RWPE1 (cell line): Measurements from ENCODE around the gene ROR2.
"Not testable (repeated sequence)": the region's sequence is repeated elsewhere in the genome, so short reads cannot be mapped to it uniquely, and the experiment has no call there.

Source experiments
- CTCF ChIA-PET: fragments of 350-600 bp; sonication (Branson Sonifier 250); formaldehyde crosslinking; extraction: SDS; loops from one replicate; lab custom pipeline; 2021; lab: Yijun Ruan, JAX
- POLR2A ChIA-PET: fragments of 400-600 bp; formaldehyde crosslinking; extraction: SDS; loops from one replicate; lab custom pipeline; 2020; ENCODE audit warnings: antibody characterized with exemption; ENCODE audit not compliant: low non-redundant PET; lab: Yijun Ruan, JAX
- DNase-seq: peaks from one replicate; pipeline ENCODE4 v3.0.0; 2012; ENCODE audit warnings: low spot score
- H3K27ac ChIP-seq: fragments of 450-650 bp; 2 replicates; pipeline ENCODE4 v1.5.1; 2017
- CTCF ChIP-seq: fragments of 450-650 bp; conservative IDR thresholded peaks from 2 replicates; pipeline ENCODE4 v1.5.1; 2017; ENCODE audit warnings: low read depth, mild to moderate bottlenecking

ROR2 gene

DNA sequence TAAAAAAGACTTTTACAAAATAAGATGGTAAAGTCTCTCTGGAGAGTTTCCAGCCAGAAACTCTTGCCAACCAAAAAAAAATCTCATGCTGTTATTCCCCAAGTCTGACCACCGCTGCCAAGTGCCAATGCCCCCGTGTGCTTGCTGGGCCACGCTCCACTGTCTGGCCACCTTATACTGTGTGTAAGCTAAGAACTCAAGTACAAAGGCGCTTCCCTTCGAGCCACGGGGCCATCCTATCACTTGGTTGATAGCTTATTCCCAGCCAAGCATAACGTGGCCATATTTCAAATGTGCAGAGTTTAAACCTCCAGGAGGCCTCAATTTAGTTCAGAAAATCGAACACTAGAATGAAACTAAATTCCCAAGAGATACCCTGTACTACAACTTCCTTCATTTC, 36.0 kb downstream of the ROR2 start:
- TF ChIP-seq CTCF: no peak
- POLR2A ChIA-PET: no interaction called here
- CTCF ChIA-PET: no interaction called here
- no peak for DNase-seq
- no peak overlapping the region for H3K27ac ChIP-seq

DNA sequence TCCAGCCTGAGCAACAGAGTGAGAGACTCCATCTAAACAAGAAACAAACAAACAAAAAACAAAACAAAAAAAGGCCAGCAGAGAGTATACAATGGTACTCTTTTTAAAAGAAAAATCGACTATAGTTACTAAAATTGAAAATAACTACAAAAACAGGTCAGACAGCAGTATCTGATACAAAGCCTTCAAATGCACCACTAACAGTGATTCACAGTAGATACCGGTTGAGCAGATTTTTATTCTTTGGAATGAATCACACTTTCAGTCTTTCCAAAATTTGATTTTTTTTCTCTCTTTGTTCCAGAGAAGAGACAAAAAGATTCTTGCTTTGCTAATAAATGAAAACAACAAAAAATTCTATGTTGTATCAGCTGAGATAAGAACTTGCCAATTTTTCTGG, 36.9 kb downstream of the ROR2 start:
- TF ChIP-seq CTCF: no peak
- POLR2A ChIA-PET: no interaction called here
- no peak overlapping the region for H3K27ac ChIP-seq
- CTCF ChIA-PET: interaction anchor here (1.1 kb wide), 1 partner anchor 41 kb away, joined by 3 read pairs; no protein-coding TSS in a partner anchor
- no peak for DNase-seq

- POLR2A ChIA-PET: no interaction called here
- no peak for TF ChIP-seq CTCF
Observed at GRCh38 chr9:91911657-91912056, 38.4 kb downstream of the ROR2 start.

GRCh38 chr9:91909256-91909655, 40.8 kb downstream of the ROR2 start:
- POLR2A ChIA-PET, DNase-seq, H3K27ac ChIP-seq: not testable (repeated sequence)
- CTCF ChIA-PET: interaction anchor here (0.7 kb wide), 2 partner anchors 17 to 138 kb away, joined by 3 read pairs; no protein-coding TSS in a partner anchor

More at GRCh38 chr9:91911657-91912056, 38.4 kb downstream of the ROR2 start:
- H3K27ac ChIP-seq: no peak overlapping the region
- CTCF ChIA-PET: interaction anchor here (0.7 kb wide), 1 partner anchor 1733 kb away, joined by 3 read pairs; no protein-coding TSS in a partner anchor
- DNase-seq: no peak

- POLR2A ChIA-PET: no interaction called here
- no peak for TF ChIP-seq CTCF
- no peak for DNase-seq
- CTCF ChIA-PET: interaction anchor here (0.7 kb wide), 1 partner anchor 17 kb away, joined by 3 read pairs; no protein-coding TSS in a partner anchor
- H3K27ac ChIP-seq: no peak overlapping the region
Observed at GRCh38 chr9:91908746-91909145, 41.3 kb downstream of the ROR2 start.

DNA sequence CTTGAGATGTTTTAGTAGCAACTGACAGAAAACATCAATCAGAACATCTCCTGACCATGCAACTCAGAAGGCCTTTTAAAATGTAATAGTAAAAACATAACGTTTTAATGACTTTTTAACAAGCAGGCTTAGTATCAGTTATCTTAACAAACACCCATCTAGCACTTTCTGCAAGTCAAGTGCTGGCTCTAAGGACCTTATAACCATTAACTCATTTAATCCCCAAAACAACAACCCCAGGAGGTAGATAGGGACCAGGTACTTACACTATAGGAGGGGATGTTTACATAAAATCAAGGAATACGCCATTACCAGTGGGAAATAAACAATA, 41.8 kb downstream of the ROR2 start:
- no peak for DNase-seq
- no peak overlapping the region for H3K27ac ChIP-seq
- ChIA-PET POLR2A (no interaction called here), CTCF (interaction anchor here (1.0 kb wide), 1 partner anchor 174 kb away, joined by 3 read pairs; no protein-coding TSS in a partner anchor)
- TF ChIP-seq CTCF: no peak

- ChIA-PET POLR2A (no interaction called here), CTCF (interaction anchor here (1.0 kb wide), 1 partner anchor 173 kb away, joined by 3 read pairs; no protein-coding TSS in a partner anchor)
- no peak for DNase-seq
- no peak overlapping the region for H3K27ac ChIP-seq
- no peak for TF ChIP-seq CTCF
Observed at GRCh38 chr9:91907484-91908292, 42.3 kb downstream of the ROR2 start.
